Activated CD8-positive, alpha-beta memory T cell treated with anti-CD3 and anti-CD28 coated beads for 24 hours (primary cell): ENCODE measurements around the gene EED.
"Not testable (repeated sequence)": the region's sequence is repeated elsewhere in the genome, so short reads cannot be mapped to it uniquely, and the experiment has no call there.

ENCODE experiments used
- DNase-seq: peaks from one replicate; pipeline ENCODE4 v3.0.0-alpha.2; 2020

EED gene

GRCh38 chr11:86301742-86302091, 57.2 kb downstream of the EED start:
- DNase-seq: no peak

GRCh38 chr11:86302092-86302793, 57.7 kb downstream of the EED start, which contains the start of gene HIKESHI:
TSS of gene HIKESHI (plus strand) at chr11:86302240. CDS start at chr11:86302449, 209 bp downstream.
- peak; percentile 94 for DNase-seq

- DNase-seq: no peak
These were observed 58.7 kb downstream of the EED start for GRCh38 chr11:86303257-86303656.

- DNase-seq: not testable (repeated sequence)
These were observed 64.2 kb downstream of the EED start for GRCh38 chr11:86308710-86309109.

GRCh38 chr11:86313793-86314192, 69.2 kb downstream of the EED start:
- DNase-seq: no peak

- DNase-seq: no peak
These were observed 70.1 kb downstream of the EED start for GRCh38 chr11:86314636-86315035.
